Smooth muscle cell (in vitro differentiated cells): Measurements from ENCODE around the gene HSD17B8. TPM values are rescaled to one million over a fixed set of nuclear protein-coding genes. Genes with fewer than 3 reads are reported as not detected.

Experiments
- DNase-seq: peaks from one replicate; lab custom pipeline; 2025; ENCODE audit not compliant: unreplicated experiment; lab: John Stamatoyannopoulos, UW
- H2AFZ ChIP-seq: fragments of 200-600 bp; sonication (generic); 2 replicates; pipeline ENCODE4 v1.6.0; 2016; ENCODE audit warnings: antibody characterized with exemption, low read depth, mild to moderate bottlenecking
- H3F3A ChIP-seq: fragments of 200-600 bp; sonication (generic); 2 replicates; pipeline ENCODE4 v1.6.0; 2017; ENCODE audit warnings: antibody characterized with exemption, low read depth
- H3K27ac ChIP-seq: fragments of 200-600 bp; sonication (generic); 2 replicates; pipeline ENCODE4 v1.5.1; 2016; ENCODE audit warnings: low read depth, mild to moderate bottlenecking
- H3K27me3 ChIP-seq: fragments of 200-600 bp; sonication (generic); 2 replicates; pipeline ENCODE4 v1.6.1; 2016; ENCODE audit warnings: low read depth, mild to moderate bottlenecking
- H3K36me3 ChIP-seq: fragments of 200-600 bp; sonication (generic); 2 replicates; pipeline ENCODE4 v1.5.1; 2016; ENCODE audit warnings: low read depth
- H3K4me1 ChIP-seq: fragments of 200-600 bp; sonication (generic); 2 replicates; pipeline ENCODE4 v1.5.1; 2016; ENCODE audit warnings: low read depth
- H3K4me2 ChIP-seq: fragments of 200-600 bp; sonication (generic); 2 replicates; pipeline ENCODE4 v1.6.0; 2016; ENCODE audit warnings: mild to moderate bottlenecking
- H3K4me3 ChIP-seq: fragments of 200-600 bp; sonication (generic); 2 replicates; pipeline ENCODE4 v1.5.1; 2016; ENCODE audit warnings: mild to moderate bottlenecking
- H3K79me2 ChIP-seq: fragments of 200-600 bp; sonication (generic); 2 replicates; pipeline ENCODE4 v1.6.0; 2016; ENCODE audit warnings: low read depth, mild to moderate bottlenecking
- H3K9ac ChIP-seq: fragments of 200-600 bp; sonication (generic); 2 replicates; pipeline ENCODE4 v1.6.0; 2016; ENCODE audit warnings: low read depth
- H3K9me3 ChIP-seq: fragments of 200-600 bp; sonication (generic); replicated peaks from 2 replicates; pipeline ENCODE4 v1.5.1; 2016; ENCODE audit warnings: low read depth
- H4K20me1 ChIP-seq: fragments of 200-600 bp; sonication (generic); 2 replicates; pipeline ENCODE4 v1.6.0; 2016; ENCODE audit warnings: low read depth
- WGBS: methylation state at CpG from one replicate; pipeline ENCODE4 v1.1.7; 2016; ENCODE audit warnings: low lambda C conversion rate; 5-methylcytosine and 5-hydroxymethylcytosine counted together
- polyA plus RNA-seq: library from polyadenylated mRNA; unstranded; fragments of >200 nt; fragmentation: Nextera tagmentation; extraction: Ambion mirVana; gene quantifications from 2 replicates; pipeline ENCODE4 v1.2.1, GENCODE V29; 2016
- total RNA-seq: library from RNA; depleted of rRNA; stranded (reverse); fragments of >200 nt; gene quantifications from 2 replicates; pipeline ENCODE4 v1.2.3, GENCODE V29; 2014
- TF ChIP-seq, protein P1 (sequence below): fragments of 200-600 bp; sonication (generic); IDR thresholded peaks from 2 replicates; pipeline ENCODE4 v1.5.1; 2017; ENCODE audit warnings: borderline replicate concordance, mild to moderate bottlenecking, antibody characterized with exemption; ENCODE audit not compliant: insufficient read depth, poor library complexity, severe bottlenecking

The HSD17B8 gene
- total and polyA plus RNA-seq, 2 experiments from 2014 or later: 3.7 to 4.9 TPM

DNA sequence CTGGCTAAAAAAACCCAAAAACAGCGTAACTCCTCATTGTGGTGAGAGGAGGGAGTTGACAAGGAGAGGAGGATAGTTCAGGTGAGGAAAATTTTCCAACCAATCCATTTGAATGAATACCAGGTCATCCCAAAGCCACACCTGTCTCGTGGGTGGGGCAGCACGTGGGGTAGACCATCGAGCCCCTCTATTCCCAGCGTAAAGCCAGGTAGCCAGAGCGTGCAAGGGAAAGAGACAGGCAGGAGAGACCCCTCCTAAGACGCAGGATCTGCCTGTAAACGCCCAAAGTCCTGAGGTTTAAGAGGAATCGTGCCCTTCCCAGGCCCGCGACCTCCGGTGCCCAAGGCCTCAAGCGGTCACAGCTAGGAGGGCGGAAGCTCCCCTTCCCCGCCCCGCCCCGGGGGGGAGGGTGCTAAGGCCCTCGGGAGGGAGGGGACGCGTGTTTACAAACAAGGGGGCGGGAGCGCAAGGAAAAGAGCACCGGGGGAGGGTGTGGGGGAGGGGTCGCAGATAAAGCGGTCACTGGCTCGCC, 4.7 kb upstream of the HSD17B8 start:
- peak overlapping the region; percentile 95 for H3K4me2 ChIP-seq
- DNase-seq: no peak
- H3K9ac ChIP-seq: peak overlapping the region; percentile 98
- TF ChIP-seq, protein P1, sequence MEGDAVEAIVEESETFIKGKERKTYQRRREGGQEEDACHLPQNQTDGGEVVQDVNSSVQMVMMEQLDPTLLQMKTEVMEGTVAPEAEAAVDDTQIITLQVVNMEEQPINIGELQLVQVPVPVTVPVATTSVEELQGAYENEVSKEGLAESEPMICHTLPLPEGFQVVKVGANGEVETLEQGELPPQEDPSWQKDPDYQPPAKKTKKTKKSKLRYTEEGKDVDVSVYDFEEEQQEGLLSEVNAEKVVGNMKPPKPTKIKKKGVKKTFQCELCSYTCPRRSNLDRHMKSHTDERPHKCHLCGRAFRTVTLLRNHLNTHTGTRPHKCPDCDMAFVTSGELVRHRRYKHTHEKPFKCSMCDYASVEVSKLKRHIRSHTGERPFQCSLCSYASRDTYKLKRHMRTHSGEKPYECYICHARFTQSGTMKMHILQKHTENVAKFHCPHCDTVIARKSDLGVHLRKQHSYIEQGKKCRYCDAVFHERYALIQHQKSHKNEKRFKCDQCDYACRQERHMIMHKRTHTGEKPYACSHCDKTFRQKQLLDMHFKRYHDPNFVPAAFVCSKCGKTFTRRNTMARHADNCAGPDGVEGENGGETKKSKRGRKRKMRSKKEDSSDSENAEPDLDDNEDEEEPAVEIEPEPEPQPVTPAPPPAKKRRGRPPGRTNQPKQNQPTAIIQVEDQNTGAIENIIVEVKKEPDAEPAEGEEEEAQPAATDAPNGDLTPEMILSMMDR: no peak
- no peak overlapping the region for H2AFZ ChIP-seq
- no peaks in the 10 kb centered on the region for H3K9me3 ChIP-seq
- H3K4me3 ChIP-seq: peak overlapping the region; percentile 88
- no peaks in the 10 kb centered on the region for H3K27me3 ChIP-seq
- peaks cover 25% of the 10 kb centered on the region for H3K4me1 ChIP-seq
- H4K20me1 ChIP-seq: peaks cover 79% of the 10 kb centered on the region
- H3K27ac ChIP-seq: peak overlapping the region; percentile 98
- peaks cover 6% of the 10 kb centered on the region for H3K36me3 ChIP-seq
- H3F3A ChIP-seq: peaks cover 14% of the 10 kb centered on the region
- peaks cover 48% of the 10 kb centered on the region for H3K79me2 ChIP-seq
- WGBS: 6% methylated on average over 10 of the region's 26 CpGs

DNA sequence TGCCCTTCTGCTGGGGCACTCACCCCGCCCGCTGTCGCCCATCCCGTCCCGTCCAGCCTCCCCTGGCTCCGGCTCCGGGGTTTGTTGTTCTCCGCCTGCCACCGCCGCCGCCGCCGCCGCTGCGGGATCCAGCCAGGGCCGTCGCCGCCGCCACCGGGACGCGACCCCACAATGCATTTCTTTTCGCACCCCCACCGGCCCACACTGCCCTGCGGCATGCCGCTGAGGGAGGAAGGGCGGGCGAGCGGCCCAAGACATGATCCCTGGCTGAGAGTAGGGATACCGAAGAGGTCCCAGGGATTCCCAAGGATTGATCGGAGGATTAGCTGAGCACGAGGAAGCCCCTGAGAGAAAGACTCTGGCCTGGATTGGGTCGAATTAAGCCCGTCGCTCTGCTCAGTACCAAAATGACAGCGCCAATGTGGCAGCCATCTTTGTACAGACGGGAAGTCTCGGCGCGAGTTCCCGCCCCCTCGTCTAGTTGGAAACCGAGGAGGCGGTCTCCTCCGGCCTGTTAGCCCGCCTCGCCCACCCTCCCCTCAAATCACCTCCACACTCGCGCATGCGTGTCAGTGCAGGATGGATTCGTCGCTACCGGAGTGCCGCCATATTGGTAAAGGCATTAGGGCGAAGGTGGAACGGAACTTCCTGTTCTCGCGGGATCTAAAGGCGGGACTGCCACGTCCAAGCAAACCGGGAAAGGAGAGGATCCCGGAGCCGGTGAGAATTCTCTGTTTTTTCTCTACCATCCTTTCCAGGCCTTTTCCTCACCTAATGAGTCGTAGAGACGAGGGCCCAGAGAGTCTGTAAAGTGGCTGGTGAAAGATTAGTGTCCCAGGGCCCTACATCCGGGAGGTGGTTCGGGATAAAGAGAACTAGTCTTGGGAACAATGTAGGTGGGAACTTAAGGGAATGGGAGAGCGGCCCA, 4.0 kb upstream of the HSD17B8 start, which contains the start of the genes RXRB and SLC39A7:
Gene RXRB, minus strand, starts transcription at position 447 of the 928 bp plus-strand sequence. Its CDS starts 189 bp downstream, at position 258.
Gene SLC39A7, plus strand, starts transcription at position 649 of the 928 bp plus-strand sequence. CDS start 379 bp downstream, outside the sequence.
- WGBS: under 1% methylated on average over 61 of the region's 68 CpGs
- peak; percentile 92 for DNase-seq
- peak within 1 kb of the TSS; percentile 88 for H3K4me3 ChIP-seq
- peak within 1 kb of the TSS; percentile 98 for H3K9ac ChIP-seq
- H3K4me1 ChIP-seq: peaks cover 31% of the 10 kb centered on the region
- H3K36me3 ChIP-seq: peaks cover 6% of the 10 kb centered on the region
- no peaks in the 10 kb centered on the region for H3K27me3 ChIP-seq
- peak within 1 kb of the TSS; percentile 98 for H3K27ac ChIP-seq
- peak within 1 kb of the TSS; percentile 87 for H2AFZ ChIP-seq
- peaks cover 48% of the 10 kb centered on the region for H3K79me2 ChIP-seq
- peaks cover 72% of the 10 kb centered on the region for H4K20me1 ChIP-seq
- peaks cover 14% of the 10 kb centered on the region for H3F3A ChIP-seq
- no peaks in the 10 kb centered on the region for H3K9me3 ChIP-seq
- TF ChIP-seq, protein P1: no peak
- H3K4me2 ChIP-seq: peak within 1 kb of the TSS; percentile 98

DNA sequence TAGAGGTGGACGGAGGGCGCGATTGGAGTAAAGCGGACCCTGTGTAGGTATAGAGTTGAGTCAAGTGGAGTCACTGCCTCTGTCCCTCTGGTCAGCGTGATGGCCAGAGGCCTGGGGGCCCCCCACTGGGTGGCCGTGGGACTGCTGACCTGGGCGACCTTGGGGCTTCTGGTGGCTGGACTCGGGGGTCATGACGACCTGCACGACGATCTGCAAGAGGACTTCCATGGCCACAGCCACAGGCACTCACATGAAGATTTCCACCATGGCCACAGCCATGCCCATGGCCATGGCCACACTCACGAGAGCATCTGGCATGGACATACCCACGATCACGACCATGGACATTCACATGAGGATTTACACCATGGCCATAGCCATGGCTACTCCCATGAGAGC, 3.3 kb upstream of the HSD17B8 start:
- Histone ChIP-seq H3K9ac (peak overlapping the region; percentile 98), H3K4me3 (peak overlapping the region; percentile 88), H3K79me2 (peaks cover 48% of the 10 kb centered on the region), H3K4me2 (peak overlapping the region; percentile 98), H3K9me3 (no peaks in the 10 kb centered on the region), H3K4me1 (peaks cover 38% of the 10 kb centered on the region), H2AFZ (no peak overlapping the region), H3F3A (peaks cover 17% of the 10 kb centered on the region), H4K20me1 (peaks cover 66% of the 10 kb centered on the region), H3K27me3 (no peaks in the 10 kb centered on the region), H3K36me3 (peaks cover 6% of the 10 kb centered on the region), H3K27ac (peak overlapping the region; percentile 98)
- WGBS: 5% methylated on average over 14 of the region's 14 CpGs
- TF ChIP-seq, protein P1: no peak
- no peak for DNase-seq
